Stimulated activated CD4-positive, alpha-beta T cell treated with anti-CD3 and anti-CD28 coated beads, Interleukin-1b, Interleukin-23, amount 100 ng/mL, for 1 hour (primary cell): ENCODE measurements around the gene TBCD.

ENCODE experiments used
- DNase-seq, 2 donors: peaks; one replicate each; pipeline ENCODE4 v3.0.0-alpha.2; 2020; ENCODE audit warnings: low read depth in 2 of 2

Gene TBCD

DNA sequence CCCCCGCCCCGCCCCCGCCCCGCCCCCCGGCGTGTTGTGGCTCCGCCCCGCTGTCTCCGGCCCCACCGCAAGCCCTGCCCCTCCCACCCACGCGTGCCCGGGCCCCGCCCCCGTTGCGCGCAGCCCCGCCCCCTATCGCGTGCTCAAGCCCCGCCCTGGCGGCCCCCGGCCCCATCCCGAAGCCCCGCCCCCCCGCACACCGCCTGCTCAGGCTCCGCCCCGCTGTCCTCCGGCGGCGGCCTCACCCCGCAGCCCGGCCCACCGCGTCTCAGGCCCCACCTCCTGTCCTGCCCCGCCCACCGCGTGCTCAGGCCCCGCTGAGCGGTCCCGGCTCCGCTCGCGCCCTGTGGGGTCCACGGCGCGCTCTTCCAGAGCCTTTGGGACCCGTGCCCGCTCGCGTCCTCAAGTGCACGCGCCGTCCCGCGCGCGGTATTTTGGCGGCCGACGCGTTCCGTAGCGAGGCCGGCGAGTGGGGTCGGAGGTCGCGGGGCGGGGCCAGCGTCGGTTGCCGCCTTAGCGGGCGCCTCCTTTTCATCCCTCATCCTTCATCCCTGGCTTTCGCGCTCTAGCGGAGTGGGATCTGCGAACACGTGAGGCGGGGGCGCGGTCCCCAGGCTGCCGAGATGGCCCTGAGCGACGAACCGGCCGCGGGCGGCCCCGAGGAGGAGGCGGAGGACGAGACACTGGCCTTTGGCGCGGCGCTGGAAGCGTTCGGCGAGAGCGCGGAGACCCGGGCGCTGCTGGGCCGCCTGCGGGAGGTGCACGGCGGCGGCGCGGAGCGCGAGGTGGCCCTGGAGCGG is at the start of gene TBCD:
Gene TBCD, plus strand, starts transcription at position 495 of the 800 bp plus-strand sequence. Its CDS starts 129 bp downstream, at position 624.
- DNase-seq: peak; percentile 77 to 78

DNA sequence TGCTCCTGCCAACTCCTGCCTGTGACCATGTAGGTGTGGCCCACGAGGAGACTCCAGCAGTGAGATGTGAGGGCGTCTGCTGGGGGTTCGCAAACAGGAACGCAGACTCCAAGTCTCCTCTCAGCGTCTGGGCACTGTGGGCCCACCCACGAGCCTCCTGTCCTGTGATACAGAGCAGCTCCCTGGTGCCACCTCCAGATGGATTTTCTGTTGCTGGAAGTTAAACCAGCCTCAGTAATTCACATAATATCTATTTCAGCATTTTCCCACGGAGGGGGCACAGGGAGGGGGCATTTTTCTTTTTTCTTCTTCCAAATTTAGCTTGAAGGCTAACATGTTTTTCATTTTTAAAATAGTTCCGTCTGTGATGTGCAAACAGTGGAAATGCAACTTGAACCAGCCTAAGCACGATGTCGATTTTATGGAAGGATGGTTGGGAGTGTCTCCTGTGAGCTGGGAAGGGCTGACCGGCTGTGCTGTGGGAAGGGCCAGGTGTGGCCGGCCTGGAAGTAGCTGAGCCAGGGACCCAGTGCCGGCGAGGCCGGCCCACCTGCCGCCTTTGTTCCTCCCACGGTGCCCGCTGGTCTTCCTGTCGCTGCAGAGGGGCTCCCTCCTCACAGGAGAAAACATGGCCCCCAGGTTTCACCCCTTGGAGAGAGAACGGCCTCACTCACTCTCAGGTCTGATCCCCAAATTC is 49.5 kb upstream of the TBCD start:
- DNase-seq: no peak

DNA sequence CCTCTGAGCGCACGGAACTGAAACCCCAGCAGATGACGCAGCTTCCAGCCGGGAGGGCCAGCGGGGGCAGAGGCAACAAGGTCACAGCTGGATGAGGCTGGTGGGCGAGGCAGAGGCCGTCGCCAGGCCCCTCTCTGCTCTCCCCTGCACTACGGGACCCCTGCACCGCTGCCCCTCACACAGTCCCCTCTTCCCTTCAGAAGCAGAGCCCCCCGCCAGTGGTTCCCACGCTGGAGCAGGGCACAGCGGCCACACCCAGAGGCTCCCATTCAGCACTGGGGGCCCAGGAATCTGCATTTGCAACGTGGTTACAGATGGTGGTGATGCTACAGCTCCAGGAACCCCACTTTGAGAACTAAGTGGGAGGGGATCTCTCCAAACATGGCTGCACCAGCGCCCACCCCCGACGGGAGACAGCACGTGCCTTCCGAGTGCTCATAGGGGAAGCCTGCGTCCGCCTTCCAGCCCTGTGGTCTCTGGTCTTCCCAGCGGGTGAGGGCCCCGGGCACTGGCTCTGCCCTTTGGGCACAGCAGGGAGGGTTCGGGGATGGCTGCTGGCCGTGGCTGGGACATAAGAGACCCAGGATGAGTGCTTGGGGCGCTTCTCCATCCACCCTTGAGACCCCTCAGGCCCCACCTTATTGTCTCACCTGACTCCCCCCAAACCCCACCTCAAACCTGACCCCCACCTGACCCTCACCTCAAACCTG is 48.7 kb upstream of the TBCD start:
- DNase-seq: no peak

DNA sequence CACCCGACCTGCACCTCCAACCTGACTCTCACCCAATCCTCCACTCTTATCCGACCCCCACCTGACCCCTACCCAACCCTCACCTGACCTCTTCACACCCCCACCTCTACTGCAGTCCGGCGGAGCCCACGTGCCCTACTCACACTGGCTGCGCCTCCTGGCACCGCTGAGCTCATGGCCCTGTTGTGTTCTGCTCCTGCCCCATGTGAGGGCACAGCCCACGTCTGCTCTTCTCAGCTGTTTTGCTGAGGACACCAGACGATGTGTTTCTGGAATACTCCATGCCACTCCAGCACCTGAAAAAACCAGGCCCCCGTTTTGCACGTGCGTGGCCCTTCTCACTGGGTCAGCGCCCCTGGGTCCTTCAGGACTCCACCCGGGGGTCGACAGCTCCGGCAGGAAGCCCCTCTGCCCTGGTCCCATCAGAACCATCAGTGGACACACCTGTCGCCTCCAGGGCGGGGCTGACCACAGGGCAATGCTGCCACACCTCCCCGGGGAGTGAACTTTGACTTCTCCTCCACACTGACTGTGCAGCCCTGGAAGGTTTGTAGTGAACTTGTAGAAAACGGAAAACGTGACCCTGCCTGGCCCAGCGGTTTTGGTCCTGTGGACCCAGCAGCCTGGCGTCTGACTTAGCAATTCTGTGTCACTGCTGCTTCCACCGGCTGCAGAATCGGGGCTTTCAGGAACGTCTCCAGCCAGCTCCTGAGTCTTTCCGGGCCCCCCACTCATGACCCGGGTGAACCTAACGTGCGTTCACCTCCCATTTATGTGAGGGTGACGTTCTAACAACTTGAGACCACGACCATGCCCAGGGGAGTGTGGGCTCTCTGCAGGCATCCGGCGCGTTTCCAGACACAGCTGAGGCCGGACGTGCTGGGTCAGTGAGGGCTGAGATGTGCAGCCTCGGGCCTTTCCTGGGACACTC is 47.7 kb upstream of the TBCD start:
- no peak for DNase-seq

DNA sequence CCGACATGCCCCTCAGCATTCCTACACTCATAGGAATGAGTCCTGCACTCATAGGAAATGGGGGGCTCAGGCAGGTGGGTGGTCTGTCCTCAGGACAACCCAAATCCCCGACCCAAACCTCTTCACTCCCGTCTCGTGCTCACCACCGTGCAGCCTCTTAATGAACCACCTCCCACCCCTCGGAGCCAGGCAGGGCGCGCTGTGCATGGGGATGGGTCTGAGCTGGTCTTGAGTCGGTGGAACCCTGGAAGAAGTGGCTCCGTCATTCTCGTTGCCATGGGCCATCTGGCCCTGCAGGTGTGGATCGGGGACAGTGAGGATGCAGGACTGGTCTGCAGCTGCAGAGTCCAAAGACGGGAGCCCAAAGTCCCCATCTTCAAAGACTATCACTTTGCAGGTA is 47.0 kb upstream of the TBCD start:
- no peak for DNase-seq

DNA sequence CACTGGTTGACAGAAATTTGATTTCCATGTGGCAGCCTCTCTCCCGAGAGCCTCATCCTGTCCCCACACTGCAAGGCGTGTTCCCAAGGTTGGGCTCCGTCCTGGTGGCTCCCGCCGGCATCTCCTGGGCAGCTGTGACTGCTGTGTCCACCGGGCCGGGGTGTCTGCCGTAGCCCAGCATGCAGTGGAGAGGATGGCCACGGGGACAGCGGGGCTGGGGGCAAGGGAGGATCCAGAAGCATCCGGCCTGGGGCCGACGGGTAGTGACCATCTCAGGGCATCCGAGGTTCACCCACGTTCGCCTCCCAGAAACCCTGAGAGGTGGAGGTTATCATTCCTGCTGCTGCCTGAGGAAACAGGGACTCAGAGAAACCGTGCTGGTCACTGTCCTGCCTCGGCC is 46.1 kb upstream of the TBCD start:
- no peak for DNase-seq

DNA sequence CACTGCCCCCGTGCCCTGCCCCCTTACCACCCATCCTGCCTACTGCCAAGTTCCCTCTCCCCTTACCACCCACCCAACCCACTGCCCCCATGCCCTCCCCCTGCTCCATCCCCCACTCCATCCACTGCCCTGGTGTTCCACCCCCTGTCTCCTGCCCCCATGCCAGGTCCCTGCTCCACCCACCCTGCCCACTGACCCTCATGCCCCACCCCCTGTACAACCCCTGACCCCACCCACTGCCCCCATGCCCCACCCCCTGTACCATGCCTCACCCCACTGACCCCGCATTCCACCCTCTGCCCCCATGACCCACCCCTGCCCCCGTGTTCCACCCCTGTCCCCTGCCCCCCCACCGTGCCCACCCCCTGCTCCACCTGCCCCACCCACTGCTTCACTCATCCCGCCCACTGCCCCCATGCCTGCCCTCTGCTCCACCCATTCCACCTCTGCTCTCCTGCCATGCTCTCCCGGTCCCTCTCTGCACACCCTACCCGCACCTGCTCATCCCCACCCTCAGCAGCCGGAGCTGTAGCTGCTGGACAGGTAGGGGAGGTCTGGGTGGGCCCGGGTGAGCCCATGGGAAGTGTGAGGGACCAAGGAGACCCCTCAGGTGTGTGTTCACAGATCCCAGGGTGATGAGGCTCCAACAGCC is 42.7 kb upstream of the TBCD start:
- no peak for DNase-seq

DNA sequence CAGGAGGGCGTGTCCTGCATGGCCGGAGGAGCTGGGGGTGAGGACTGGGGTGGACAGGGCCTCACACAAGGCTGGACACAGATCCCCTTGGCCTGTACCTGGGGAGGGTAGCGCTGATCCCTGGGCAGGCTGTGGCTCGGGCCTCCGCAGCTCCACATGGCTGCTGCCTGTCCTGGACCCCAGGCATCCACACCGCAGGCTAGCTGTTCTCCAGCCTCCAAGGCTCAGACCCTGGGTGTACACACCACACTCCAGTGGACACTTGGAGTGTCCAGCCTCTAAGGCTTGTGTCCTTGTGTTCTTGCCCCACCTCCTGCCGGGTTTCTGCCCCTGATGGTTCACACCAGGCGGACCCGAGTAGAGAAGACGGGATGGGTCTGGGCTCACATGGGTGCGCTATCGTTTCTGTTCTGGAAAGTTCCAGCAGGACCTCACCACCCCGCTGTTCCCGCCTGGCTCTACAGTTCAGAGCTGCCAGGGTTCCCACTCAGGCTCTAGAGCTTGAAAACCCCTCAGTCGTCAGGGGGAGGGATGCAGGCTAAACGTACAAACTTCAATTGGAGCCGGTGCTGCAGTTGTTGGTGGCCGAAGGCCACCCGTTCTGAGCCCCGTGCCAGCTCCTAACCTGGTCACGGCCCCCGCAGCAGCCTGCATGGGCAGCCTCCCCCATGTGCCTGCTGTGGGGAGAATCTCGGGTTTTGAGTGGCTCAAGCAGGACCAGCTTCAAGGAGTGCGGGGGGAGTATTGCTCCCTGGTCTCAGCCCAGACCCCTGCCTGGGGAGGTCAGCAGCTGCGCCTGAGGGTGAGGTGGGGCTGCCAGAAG is 42.0 kb upstream of the TBCD start:
- no peak for DNase-seq

DNA sequence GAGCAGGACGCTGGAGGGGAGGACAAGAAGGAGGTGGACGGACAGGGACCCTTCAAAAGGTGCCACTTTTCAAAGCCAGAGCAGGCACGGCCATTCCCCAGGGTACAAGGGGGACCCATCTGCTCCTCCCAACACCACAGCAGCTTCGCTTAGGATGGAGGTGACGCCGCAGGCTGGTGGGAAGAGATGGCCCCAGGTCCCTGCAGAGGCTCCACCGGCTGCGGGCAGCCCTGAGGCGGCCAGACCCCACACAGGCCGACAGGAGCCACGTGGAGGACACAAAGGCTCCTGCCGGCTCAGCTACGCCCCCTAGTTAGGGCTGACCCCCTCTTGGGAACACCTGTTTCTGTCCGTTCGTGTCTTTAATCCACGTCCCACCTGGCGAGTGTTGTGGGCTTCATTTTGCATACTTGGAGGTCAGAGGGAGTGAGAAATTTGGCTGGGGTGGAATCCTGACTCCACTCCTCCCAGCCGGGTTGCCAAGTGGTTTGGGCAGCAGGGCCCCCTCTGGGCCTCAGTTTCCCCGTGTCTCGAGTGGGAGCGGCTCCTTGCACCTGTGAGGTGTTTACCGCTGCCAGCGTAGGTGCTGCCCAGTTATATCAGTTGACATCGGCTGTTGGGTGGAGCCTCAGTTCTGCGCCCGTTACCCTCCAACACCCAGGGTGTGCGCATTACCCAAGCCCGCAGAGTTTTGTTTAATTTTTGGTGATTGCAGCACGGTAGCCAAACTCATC is 41.2 kb upstream of the TBCD start:
- DNase-seq: no peak

DNA sequence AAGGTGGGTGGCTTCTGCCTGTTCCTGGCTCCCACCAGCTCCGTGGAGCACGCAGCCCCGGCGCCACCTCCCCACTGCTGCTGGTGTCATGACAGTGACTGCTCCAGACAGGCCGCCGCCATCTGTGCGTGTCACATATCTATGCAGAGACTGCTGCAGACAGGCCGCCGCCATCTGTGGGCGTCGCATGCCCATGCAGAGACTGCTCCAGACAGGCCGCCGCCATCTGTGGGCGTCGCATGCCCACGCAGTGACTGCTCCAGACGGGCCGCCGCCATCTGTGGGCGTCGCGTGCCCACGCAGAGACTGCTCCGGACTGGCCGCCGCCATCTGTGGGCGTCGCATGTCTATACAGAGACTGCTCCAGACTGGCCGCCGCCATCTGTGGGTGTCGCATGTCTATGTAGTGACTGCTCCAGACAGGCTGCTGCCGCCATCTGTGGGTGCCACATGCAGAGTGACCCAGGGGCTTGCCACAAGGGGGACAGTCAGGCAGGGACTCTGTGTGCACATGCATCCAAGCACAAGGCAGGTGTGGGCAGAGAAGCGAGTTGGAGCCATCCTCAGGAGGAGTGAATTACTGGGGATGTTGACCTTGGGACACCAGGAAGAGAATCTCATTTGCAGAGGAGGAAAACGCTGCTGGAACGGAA is 38.7 kb upstream of the TBCD start:
- no peak for DNase-seq

DNA sequence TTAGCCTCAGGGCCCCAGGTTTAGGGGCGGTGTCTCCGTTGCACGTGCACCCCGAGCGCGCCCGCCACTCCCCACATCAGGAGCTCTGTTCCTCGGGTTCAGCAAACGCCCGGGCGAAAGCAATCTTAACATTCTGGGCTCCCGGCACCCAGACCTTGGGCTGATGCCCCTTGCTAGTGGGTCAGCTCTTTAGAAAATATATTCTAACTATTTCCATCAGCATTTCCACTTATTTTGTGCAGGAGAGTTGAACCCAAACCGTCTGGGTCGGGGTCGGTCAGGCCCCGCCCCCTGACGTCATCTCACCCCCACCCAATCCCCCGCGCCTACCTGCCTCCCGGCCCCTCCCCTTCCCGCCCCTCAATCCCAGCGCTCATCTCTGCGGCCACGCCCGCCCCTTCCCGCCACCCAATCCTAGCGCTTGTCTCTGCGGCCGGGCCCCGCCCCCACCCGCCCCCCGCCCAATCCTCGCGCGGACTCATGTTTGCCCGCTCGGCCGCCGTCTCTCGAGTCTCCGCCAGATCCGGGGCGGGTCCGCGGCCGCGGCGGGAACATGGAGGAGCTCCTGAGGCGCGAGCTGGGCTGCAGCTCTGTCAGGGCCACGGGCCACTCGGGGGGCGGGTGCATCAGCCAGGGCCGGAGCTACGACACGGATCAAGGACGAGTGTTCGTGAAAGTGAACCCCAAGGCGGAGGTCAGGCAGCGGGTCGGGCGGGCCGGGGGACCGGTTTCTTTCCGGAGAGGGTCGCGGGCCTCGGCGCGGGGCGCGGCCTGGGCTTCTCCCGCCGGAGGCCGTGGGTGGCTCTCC is 35.5 kb upstream of the TBCD start, which contains the start of gene FN3KRP:
Gene FN3KRP, plus strand, starts transcription at position 504 of the 808 bp plus-strand sequence. Its CDS starts 50 bp downstream, at position 554.
- peak; percentile 58 to 91 for DNase-seq

DNA sequence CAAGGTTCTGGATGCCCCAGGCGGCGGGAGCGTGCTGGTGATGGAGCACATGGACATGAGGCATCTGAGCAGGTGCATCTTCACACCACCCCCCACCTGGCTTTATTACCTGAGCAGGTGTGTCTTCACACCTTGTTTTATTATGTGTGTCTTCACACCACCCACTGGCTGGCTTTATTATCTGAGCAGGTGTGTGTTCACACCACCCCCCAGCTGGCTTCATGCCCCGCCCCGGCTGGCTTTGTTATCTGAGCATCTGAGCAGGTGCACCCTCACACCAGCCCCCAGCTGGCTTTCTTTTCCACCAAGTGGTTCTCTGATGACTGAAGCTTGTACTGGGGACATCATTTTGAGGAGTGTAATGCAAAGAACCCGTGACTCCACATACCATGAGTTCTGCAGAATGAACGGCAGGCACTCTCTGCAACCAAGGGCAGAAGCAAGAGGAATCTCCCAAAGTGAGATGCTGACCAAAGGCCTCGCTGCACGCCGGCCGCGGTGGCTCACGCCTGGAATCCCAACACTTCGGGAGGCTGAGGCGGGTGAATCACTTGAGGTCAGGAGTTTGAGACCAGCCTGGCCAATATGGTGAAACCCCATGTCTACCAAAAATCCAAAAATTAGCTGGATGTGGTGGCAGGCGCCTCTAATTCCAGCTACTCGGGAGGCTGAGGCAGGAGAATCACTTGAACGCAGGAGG is 32.7 kb upstream of the TBCD start:
- no peak for DNase-seq

DNA sequence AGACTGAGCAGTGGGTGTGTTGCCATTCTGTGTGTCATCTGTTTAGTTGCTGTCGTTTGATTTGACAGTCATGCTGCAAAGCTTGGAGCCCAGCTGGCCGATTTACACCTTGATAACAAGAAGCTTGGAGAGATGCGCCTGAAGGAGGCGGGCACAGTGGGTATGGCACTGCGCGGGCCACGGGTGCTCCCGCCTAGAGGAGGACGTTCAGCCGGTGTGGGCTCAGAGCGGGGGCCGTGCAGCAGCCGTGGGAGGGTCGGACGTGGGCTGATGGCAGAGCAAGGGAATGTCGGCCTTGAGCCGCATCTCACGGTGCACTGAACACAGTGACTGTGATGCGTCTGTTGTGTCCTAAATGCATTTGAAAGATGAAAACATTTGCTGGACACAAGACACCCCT is 31.7 kb upstream of the TBCD start:
- DNase-seq: no peak

DNA sequence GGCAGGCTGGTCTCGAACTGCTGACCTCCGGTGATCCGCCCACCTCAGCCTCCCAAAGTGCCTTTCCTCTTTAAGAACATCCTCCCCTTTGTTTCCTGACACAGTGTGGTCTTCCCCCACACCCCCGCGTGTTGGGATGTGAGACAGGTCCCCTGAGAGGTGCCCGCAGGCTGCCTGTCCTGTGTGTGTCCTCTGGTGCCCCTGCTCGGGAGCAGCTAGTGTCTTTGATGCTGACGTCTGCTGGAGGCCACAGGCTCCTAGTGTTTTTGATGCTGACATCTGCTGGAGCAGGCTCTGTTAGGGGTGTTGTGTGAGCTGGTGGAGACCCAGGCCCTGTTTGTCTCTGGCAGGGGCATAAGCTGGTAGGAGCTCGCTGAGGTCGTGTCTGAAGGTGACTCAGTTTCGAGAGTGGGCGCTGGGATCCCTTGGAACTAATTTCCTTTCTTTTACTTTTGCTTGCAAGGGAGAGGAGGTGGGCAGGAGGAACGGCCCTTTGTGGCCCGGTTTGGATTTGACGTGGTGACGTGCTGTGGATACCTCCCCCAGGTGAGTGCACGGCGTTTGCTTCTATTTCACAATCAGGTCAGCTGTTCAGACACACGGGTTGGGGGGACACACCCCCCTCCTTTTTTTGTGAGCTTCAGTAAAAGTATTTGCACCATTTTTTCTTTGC is 29.4 kb upstream of the TBCD start:
- no peak for DNase-seq

DNA sequence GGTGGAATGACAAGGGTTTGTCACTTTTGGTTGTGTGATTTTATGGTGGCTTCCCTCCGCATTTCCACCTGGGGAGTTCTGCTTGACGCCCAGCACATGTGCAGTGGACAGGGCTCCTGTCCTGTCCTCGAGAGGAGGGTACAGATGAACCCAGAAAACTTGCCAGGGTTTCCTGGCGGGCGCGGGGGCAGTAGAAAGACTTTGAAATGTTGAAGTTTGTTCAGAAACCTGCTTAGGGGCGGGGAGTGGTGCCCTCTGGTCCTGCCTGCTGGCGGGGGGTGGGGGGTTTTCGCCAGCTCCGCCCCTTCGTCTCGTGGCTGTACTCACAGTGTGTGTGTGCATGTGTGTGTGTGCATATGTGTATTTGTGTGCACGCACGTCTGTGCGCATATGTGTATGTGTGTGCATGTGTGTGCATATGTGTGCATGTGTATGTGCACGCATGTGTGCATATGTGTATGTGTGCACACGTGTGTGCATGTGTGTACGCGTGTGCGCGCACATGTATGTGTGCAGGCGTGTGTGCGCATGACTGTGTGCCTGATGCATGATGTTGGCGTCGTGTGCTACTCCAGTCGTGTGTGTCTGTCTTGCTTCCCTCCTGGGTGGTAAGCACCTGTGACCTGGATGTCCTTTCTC is 28.6 kb upstream of the TBCD start:
- no peak for DNase-seq

DNA sequence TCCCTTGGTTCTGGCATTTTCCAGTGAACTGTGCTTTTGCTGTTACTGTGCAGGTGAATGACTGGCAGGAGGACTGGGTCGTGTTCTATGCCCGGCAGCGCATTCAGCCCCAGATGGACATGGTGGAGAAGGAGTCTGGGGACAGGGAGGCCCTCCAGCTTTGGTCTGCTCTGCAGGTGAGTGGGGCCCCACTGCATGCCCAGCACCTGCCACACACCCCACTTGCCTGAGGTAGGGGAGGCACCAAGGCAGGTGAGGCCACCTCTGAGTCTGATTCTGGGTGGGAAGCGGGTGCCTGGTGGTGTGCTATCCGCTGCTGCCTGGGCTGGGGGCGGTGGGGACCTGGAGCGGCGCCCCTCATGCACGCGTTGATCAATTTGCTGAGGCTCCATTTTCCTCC is 25.4 kb upstream of the TBCD start:
- DNase-seq: no peak
